ENCODE measurements around the gene HDGFL2. TPM values are rescaled to one million over a fixed set of nuclear protein-coding genes. Genes with fewer than 3 reads are reported as not detected.

HDGFL2 gene
- total and polyA plus RNA-seq, 10 donors = 23.2 to 136 (median 28.3) TPM

DNA sequence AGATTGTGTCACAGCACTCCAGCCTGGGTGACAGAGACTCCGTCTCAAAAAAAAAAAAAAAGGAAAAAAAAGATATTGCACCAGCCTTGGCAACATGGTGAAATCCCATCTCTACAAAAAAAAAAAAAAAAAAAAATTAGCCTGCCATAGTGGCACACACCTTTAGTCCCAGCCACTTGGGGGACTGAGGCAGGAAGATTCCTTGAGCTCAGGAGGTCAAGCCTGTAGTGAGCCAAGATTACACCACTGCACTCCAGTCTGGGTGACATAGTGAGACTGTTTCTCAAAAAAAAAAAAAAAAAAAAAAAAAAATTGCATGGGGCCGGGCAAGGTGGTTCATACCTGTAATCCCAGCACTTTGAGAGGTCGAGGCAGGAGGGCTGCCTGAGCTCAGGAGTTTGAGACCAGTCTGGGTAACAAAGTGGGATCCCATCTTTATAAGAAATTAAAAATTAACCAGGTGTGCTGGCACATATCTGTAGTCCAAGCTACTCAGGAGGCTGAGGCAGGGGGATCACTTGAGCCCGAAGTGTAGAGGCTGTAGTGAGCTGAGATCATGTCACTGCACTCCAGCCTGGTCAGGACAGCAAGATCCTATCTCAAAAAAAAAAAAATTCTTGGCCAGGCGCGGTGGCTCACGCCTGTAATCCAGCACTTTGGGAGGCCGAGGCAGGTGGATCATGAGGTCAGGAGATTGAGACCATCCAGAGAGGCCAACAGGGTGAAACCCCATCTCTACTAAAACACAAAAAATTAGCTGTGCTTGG is 7.1 kb upstream of the HDGFL2 start:
- no peak overlapping the region for H3K4me3 ChIP-seq
- H3K4me1 ChIP-seq = no peaks in the 10 kb centered on the region
- H3K27me3 ChIP-seq (replicated peaks in 1 of 7) = no peaks in the 10 kb centered on the region
- no peaks in the 10 kb centered on the region for H3K36me3 ChIP-seq
- WGBS, 5 donors = 83 to 90% (median 89%) methylated on average over 8 of the region's 8 CpGs
- no peaks in the 10 kb centered on the region for H3K9me3 ChIP-seq
- DNase-seq = no peak
- TF ChIP-seq POLR2AphosphoS5 (IDR thresholded peaks at IDR 0.05) = no peak
- no peak for TF ChIP-seq POLR2A (IDR thresholded peaks at IDR 0.05)
- TF ChIP-seq, protein P1, sequence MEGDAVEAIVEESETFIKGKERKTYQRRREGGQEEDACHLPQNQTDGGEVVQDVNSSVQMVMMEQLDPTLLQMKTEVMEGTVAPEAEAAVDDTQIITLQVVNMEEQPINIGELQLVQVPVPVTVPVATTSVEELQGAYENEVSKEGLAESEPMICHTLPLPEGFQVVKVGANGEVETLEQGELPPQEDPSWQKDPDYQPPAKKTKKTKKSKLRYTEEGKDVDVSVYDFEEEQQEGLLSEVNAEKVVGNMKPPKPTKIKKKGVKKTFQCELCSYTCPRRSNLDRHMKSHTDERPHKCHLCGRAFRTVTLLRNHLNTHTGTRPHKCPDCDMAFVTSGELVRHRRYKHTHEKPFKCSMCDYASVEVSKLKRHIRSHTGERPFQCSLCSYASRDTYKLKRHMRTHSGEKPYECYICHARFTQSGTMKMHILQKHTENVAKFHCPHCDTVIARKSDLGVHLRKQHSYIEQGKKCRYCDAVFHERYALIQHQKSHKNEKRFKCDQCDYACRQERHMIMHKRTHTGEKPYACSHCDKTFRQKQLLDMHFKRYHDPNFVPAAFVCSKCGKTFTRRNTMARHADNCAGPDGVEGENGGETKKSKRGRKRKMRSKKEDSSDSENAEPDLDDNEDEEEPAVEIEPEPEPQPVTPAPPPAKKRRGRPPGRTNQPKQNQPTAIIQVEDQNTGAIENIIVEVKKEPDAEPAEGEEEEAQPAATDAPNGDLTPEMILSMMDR (IDR thresholded peaks at IDR 0.05 in 8 of 11, conservative IDR thresholded peaks at IDR 0.05 in 3 of 11) = no peak
- no peak overlapping the region for H3K27ac ChIP-seq
- intact Hi-C loops (cut with DNase I; ENCODE audit: low total_unique reads) = no loop called here

DNA sequence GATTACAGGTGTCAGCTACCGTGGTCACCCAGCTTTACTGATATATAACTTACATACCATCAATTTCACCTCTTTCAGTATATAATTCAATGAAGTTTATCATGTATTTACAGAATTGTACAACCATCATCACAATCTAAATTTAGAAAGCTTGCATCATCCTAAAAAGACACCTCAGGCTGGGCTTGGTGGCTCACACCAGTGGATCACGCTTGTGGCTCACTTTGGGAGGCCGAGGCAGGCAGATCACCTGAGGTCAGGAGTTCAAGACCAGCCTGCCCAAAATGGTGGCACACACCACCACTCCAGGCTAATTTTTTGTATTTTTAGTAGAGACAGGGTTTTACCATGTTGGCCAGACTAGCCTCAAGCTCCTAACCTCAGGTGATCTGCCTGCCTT is 4.3 kb upstream of the HDGFL2 start:
- DNase-seq = no peak
- Histone ChIP-seq H3K4me3 (no peak overlapping the region), H3K27ac (no peak overlapping the region), H3K9me3 (no peaks in the 10 kb centered on the region), H3K36me3 (no peaks in the 10 kb centered on the region), H3K27me3 (replicated peaks in 1 of 7) (no peaks in the 10 kb centered on the region), H3K4me1 (peaks cover 2 to 17% (median 11%) of the 10 kb centered on the region in 6 donors)
- TF ChIP-seq, protein P1 (IDR thresholded peaks at IDR 0.05 in 8 of 11, conservative IDR thresholded peaks at IDR 0.05 in 3 of 11) = no peak
- TF ChIP-seq POLR2AphosphoS5 (IDR thresholded peaks at IDR 0.05) (no peak), POLR2A (IDR thresholded peaks at IDR 0.05) (no peak)
- intact Hi-C loops (cut with DNase I; ENCODE audit: low total_unique reads) = no loop called here
- 82 to 95% (median 87%) methylated on average over 3 of the region's 3 CpGs for WGBS, 5 donors

DNA sequence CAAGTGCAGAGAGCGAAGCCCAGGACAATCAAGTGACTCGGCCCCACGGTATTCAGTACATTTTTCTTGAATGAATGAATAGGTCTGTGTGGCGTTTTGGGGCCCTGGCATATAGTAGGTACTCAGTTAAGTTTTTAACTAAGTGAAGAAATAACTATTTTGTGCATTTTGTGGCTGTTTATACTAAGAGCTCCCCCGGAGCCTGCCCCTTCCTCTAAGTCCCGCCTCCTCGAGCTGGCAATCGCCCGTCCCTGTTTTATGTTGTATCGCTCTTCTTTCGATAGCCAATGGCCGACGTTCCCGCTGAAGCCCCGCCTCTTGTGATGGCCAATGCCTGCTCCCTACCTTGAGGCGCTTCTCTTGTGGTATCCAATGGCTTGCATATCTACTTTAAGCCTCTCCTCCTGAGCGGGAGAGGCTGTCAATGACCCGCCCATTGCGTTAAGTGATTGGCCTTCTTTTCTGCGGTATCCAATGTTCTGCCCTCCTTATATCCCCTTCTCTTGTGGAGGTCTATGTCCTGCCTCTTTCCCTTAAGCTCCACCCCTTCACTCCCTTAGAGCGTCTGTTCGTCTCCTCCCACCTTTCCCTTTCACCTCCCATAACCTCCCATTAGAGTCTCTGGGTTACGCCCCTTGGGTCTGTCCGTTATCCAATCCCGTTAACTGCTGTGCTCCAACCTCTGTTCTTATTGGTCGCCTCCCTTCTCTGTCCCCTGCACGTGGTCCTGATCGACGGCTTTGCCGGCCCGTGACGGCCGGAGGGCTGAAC is 509 bp upstream of the HDGFL2 start:
- H3K36me3 ChIP-seq = peaks cover 0 to 17% (median 12%) of the 10 kb centered on the region in 6 donors
- intact Hi-C loops (cut with DNase I; ENCODE audit: low total_unique reads) = no loop called here
- H3K27me3 ChIP-seq (replicated peaks in 1 of 7) = no peaks in the 10 kb centered on the region
- TF ChIP-seq, protein P1 (IDR thresholded peaks at IDR 0.05 in 8 of 11, conservative IDR thresholded peaks at IDR 0.05 in 3 of 11) = peak in 2 of 11 experiments; percentile 17 to 37
- TF ChIP-seq POLR2A (IDR thresholded peaks at IDR 0.05) = peak in 2 of 3 donors; percentile 19 to 60
- TF ChIP-seq POLR2AphosphoS5 (IDR thresholded peaks at IDR 0.05) = peak; percentile 81 to 87 (median 82)
- H3K4me3 ChIP-seq = peak overlapping the region; percentile 87 to 99 (median 94)
- H3K4me1 ChIP-seq = peaks cover 17 to 42% (median 33%) of the 10 kb centered on the region in 6 donors
- peak; percentile 98 for DNase-seq
- WGBS, 5 donors = 0 to 1% (median 0%) methylated on average over 31 to 33 of the region's 33 CpGs
- H3K27ac ChIP-seq = peak overlapping the region; percentile 87 to 96 (median 94)
- H3K9me3 ChIP-seq = no peaks in the 10 kb centered on the region

Measured in spleen (tissue), 11 donors.